COLO668 (cell line): Measurements from ENCODE around the gene CRACR2B.

Source experiments
- DNase-seq: peaks from one replicate; lab custom pipeline; 2025; ENCODE audit not compliant: unreplicated experiment; lab: John Stamatoyannopoulos, UW

The CRACR2B gene

DNA sequence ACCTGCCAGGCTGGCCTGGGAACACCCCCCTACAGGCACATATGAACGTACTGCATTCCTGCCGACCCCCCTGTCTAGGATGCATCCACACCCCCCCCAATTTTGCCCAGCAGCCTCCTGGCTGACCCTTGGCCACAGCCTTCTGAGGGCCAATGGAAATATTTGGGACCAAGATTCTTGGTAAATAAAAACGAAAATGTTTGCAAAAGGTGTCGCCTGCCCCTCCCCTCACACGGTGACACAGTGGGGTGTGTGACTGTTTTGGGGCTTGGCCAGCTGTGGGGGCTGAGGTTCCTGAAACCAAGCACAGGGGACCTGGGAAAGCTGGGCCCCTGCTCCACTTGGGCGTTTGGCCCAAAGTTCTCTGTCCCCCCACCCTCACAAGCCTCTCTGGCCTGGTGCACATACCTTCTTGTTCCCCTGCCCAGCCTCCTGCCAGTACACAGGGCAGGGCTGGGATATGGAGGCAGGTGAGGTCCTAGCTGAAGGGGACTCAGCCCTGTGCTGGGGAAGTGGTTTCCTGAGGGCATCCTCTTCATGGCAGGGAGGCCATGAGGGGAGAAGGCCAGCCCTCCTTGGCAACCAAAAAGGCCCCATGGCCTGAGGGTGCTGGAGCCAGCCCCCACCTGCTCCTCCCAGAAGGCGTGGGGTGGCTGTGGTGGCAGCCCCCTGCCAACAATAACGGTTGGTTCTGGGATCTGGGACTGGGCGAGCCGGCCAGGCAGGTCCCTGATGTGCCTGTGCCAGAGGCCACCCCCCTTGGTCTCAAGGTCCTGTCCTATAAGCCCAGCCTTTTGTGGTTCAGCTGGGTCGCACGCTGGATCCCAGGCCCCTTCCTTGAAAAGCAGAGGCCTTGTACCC, 2.1 kb upstream of the CRACR2B start:
- no peak for DNase-seq

DNA sequence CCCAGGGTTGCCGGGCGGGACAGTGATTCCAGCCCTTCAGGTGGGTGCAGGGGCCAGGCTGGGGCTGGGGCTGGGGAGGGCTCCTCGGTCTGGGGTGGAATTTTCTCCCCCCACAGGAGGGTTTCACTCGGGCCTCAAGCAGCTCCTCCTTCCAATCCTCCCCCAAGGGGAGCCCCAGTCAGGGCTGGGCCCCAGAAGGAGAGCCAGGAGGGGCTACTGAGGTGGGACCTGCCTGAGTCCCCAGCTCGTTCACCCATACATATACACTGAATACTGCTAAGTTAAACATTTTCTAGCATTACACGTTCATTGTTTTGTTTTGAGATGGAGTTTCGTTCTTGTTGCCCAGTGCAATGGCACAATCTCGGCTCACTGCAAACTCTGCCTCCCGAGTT, 1.5 kb upstream of the CRACR2B start:
- no peak for DNase-seq

DNA sequence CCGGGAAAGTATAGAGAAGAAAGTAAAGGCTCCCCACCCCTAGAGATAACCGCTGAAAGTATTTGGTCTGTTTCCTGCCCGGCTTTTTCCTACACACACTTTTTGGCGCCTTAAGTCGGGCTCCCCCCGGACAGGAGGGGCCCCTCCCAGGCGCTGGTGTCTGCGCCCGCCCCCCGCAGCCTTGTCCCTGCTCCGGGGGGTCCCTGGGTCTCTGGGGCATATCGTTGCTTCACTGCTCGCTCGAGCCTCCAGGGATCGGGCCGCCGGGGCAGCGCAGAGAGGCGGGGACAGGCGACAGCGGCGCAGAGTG, 928 bp upstream of the CRACR2B start:
- DNase-seq = no peak

DNA sequence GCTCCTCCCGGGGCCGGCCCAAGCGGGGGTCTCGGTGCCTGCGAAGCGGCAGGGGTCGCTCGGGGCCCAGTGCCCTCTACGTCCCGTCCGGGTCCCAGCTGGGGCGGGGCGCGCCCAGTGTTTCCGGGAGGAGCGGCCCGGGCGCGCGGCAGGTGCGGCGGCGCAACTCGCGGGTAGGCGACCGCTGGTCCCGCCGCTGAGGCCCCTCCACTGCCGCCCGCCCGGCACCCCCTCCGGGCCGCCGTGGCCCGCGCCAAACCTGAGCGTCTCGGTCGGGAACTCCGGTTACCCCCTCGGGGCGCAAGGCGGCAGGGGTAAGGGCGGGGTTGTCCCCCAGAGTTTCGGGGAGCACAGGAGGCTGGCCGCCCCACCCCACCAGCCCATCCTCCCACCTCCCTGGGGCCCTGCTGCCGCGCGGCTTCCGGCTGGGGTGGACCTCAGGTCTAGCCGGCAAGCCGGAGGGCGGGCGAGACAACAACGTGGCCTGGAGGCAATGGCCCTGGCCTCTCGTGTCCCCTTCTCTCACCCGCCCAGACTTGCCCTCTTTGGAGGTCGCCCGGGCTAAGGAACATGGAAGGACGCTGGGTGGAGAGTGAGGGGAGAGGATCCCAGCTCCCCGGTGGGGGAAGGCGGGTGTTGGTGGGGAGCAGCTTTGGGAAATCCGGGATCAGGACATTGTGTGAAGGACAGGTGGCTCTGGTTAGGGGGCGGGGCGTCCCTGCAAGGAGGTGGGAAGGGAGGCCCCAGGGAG, 398 bp upstream of the CRACR2B start:
- peak; percentile 57 for DNase-seq

DNA sequence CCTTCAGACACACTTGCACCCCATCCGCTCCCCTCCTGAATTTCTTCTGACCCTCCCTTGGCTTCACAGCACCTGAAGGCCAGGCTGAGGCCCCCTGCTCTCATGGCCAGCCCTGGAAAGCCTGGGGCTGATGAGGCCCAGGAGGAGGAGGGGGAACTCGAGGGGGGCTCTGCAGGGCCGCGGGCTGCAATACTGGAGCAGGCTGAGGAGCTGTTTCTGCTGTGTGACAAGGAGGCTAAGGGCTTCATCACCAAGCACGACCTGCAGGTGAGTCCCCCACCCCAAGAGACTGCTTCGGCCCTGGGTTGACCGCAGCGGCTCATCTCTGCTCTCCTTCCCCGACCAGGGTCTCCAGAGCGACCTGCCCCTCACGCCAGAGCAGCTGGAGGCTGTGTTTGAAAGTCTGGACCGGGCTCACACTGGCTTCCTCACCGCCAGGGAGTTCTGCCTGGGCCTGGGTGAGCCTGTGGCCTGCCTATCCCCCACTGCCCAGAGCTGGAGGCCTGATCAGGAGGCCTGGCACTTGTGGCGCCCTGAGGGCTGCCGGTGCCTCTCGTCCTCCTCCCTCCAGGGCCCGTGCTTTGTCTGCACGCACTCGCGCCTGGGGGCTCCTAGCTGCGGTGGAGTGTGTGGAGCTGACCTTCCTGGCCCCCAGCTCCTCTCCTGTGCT, 922 bp downstream of the CRACR2B start:
- DNase-seq = no peak

DNA sequence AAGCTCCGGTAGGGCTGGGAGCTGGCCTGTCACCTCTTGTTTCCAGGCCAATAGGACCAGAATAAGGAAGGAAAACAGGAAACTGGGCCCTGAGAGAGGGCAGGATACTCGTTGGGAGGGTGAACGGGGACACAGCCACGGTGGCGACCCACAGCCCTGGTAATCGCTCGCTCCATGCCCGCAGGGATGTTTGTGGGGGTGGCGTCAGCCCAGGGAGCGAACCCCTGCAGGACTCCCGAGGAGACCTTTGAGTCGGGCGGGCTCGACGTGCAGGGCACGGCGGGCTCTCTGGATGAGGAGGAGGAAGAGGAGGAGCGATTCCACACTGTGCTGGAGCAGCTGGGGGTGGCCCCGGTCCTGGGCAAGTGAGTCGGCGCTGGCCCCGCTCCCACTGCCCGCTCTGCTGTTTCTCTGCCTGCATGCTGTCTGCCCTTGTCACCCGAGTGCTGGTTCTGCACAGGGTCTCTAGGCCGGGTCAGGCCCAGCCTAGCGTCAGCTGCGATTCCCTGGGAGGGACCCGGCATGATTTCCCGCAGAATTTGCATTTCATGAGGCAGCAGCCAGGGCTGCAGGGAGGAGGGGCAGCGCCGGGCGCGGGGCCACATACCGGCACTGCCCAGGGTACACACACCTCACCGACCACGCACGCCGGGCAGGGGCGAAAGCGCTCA, 1.6 kb downstream of the CRACR2B start:
- no peak for DNase-seq

DNA sequence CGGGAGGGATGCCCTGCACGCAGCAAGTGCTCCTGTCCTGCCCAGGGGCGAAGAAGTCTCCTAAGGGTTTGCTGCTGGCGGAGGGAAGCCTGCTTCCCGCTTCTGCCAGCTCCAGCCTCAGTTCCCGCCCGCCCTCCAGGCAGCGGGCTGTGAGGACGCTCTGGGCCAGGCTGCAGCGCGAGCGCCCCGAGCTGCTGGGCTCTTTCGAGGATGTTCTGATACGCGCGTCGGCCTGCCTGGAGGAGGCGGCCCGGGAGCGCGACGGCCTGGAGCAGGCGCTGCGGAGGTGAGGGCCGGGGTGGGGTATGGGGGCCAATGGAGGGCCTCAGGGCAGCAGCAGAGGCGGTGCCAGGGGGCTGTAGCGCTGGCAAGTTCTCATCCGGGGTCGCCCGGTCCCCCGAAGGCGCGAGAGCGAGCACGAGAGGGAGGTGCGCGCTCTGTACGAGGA, 2.2 kb downstream of the CRACR2B start:
- no peak for DNase-seq

DNA sequence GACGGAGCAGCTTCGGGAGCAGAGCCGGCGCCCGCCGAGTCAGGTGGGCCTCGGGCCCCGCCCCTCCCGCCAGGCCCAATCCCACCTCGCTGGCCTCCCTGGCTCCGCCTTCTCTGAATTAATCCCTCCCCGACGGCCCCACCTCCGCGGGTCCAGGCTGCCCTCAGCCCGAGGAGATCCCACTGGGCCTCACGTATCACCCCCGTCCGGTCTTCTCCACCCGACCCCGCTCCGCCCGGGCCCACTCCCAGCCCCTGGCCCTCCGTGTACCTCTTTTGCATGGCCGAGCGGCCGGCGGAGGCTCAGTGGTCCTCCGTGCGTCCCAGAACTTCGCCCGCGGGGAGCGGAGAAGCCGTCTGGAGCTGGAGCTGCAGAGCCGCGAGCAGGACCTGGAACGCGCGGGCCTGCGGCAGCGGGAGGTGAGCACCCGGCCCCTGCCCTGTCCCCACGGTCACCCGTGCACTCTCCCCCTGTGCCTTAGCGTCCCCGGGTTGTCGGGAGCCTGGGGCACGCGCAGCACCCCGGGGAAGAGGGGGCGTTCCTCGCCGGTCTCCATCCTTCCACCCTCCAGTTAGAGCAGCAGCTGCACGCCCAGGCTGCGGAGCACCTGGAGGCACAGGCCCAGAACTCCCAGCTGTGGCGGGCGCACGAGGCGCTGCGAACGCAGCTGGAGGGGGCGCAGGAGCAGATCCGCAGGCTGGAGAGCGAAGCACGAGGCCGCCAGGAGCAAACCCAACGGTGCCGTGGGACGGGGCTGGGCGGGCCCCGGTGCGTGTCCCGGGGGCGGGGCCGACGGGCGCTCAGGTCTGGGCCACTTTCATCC, 2.8 kb downstream of the CRACR2B start:
- no peak for DNase-seq

DNA sequence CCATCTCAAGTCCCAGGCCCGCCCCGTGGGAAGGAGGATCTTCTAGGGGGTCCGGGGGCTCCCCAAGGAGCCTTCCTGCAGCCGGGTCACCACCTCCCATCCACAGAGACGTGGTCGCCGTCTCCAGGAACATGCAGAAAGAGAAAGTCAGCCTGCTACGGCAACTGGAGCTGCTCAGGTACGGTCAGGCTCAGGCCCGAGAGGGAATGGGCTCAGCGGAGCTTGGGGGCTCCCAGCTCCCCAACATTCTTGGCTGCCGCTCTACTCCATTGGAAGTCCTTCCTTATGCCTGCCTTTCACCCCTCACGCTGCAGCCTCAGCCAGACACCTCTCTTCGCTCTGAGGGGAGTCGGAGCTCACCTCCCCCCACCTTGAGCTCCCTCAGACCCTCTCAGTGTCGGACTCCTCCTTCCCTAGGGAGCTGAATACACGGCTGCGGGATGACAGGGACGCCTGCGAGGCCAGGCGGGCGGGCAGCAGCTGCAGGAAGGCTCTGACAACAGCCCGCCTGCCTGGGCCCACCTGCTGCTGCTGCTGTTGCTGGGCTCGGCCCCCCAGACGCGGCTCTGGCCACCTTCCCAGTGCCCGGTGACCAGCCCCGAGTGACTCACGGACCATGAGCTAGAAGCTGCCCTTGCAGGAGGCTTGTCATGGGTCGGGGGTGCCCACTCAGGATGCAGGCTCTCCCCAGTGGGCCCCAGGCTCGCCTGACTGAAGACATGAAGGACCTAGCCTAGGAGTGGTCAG, 3.6 kb downstream of the CRACR2B start:
- DNase-seq = peak; percentile 3

DNA sequence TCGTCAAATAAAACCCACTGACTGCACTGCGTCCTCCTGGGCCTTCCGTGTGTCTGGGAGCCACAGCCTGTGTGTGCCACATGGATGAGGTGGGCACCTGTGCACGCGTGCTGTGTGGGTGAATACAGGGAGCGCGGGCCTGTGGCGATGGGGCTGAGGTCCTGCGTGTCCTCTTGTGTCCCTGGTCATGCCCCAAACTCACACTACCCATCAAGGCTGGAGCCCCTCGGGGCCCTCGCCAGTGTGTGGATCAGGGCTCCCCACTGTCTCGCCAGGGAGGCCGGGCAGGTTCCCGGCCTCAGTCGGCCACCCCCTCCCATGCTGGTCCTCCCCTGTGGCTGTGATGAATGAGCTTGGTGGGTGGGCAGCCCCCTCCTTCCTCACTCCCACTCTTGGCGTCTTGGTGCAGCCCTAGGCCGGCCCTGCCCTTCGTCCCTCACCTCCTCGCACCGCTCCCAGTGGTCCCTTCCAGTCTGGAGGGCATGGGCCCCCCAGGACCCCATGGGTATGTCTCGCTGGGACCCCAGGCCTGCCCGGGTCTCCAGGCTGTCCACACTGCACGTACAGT, 4.3 kb downstream of the CRACR2B start:
- DNase-seq = no peak

DNA sequence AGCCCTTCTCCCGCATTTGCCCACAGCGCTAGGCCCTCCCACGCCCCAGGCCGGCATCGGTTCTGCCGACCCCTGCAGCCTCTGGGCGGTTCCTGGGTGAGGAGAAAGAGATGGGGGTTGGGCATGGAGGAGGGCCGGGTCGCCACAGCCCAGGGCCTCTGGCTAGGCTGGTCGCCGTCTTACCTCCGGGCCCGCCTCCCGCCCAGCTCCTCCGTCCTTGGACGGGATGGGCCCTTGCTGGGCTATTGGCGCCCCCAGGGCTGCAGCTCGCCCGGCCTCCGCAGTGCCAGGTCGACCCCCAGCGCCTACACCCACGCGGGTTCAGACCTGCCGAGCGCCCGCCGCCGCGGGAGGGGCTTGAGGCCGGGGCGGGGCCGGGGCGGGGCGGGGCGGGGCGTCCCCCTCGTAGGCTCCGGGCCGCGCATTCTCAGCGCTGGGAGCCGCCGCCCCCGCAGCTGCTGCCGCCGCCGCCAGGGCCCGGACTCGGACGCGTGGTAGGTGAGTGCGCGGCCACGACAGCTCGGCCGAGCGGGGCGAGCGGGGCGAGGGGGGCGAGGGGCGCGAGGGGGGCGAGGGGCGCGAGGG, 4.9 kb downstream of the CRACR2B start, which contains the start of gene CD151:
Gene CD151, plus strand, starts transcription at position 424 of the 585 bp plus-strand sequence. CDS start 3,118 bp downstream, outside the sequence.
- DNase-seq = peak; percentile 53

DNA sequence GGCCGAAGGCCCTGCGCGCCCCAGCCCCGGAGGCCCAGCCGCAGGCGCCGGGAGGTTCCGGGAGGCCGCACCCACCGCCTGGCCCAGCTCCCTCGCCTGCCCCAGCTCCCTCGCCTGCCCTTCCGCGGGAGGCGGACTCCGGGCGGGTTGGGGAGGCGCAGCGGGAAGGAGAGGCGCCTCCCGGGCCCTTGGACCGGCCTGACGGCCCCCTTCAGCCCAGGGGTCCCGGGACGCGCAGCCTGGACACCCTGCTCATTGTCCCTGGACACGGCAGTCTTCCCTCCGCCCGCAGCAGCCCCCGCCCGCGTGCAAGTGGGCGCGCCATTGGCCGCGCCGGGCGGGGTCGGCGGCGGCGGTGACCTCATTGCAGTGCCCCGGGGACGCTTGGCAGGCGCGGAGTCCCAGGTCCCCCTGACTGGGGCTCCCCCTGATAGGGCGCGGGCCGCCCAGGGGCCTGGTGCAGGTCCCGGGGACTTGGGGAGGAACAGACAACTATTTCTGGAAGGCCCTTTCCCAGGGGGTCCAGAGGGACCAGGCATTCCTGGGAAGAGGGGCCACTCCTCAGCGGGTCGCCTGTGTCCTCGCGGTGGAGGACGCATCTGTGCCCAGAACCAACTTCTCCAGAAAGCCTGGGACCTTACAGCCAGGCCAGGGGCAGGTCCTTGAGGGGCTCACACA, 5.5 kb downstream of the CRACR2B start:
- peak; percentile 53 for DNase-seq

DNA sequence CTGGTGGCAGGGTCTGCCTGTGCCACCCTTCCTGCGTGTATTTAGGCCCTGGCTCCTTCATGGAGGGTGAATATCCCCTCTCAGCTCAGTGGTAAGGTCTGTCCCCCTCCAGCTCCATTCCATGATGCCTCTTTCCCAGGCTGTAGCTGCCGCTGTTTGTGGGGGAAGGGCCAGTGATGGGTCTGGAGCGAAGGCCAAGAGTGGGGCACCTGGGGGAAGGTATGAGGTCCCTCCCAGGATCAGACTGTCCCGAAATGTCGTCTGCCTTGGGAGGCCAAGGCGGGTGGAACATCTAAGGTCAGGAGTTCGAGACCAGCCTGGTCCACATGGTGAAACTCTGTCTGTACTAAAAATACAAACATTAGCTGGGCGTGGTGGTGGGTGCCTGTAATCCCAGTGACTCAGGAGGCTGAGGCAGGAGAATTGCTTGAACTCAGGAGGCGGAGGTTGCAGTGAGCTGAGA, 6.2 kb downstream of the CRACR2B start:
- DNase-seq = no peak

DNA sequence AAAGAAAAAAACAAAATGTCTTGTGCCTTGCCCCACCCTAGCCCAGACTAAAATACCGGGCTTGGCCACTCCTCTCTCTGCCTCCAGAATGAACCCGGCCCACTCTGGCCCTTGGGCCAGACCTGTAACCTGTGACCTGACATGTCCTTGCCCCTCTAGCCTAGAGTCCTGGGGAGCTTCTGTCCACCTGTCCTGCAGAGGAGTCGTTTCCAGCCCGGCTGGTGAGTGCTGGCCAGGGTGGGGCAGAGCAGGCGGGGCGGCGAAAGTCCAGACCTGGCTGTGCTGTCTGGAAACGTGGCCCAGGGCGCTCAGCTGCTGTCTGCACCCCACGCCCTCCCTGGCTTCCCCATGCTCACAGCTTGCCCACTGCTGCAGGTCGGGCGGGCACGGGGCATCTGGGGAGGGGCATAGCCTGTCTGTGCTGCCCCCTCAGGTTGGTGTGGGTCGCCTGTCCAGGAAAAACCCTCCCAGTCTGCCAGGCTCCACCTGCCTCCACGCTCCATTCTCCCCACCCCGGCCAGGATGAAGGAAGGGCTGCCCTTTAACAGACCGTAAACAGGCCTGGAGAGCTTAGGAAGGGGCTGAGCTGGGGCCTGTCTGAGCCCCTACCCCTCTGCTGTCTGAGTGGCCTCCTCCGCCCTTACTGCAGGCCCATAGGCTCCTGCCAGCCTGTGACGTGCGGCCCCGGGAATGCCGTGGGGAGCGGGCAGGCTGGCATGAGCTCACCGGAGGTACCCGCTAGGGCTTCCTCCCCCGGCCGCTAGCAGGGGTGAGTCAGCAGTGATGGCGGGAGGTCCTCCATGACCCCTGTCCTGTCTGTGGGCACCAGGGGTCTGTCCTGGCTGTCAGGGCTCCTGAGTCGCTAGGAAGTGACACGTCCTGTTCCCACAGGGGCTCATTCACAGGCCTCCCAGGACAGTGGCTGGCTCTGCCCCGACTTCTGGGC, 6.9 kb downstream of the CRACR2B start:
- peak; percentile 59 for DNase-seq

DNA sequence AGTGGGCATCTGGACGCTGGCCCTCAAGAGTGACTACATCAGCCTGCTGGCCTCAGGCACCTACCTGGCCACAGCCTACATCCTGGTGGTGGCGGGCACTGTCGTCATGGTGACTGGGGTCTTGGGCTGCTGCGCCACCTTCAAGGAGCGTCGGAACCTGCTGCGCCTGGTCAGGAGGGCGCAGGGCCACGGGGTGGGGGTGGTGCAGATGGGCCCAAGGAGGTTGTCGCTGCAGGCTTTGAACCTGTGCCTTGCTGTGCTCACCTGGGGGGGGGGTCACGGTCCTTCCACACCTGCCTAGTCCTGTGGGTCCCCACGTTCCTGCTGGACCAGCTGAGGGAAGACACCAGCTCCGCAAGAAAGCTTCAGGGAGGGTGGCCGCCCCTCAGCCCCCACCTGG, 8.6 kb downstream of the CRACR2B start:
- no peak for DNase-seq

DNA sequence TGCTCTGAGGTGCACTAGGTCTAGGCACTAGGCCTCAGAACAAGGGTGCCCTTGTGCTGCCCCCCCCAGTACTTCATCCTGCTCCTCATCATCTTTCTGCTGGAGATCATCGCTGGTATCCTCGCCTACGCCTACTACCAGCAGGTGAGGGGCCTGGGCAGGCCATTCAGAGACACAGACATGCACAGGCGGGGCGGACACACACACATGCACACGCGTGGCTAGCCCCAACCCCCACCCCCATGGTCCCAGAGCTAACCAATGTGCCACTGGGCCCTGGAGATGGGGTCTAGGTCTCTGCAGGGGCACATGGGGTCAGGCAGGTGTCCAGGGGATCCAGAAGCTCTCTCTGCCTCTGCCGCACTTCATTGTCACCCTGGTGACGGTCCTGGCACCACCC, 9.0 kb downstream of the CRACR2B start:
- DNase-seq = no peak
